ENCODE data around the gene ZNF169. TPM values are rescaled to one million over a fixed set of nuclear protein-coding genes. Genes with fewer than 3 reads are reported as not detected.
"Not testable (repeated sequence)": the region's sequence is repeated elsewhere in the genome, so short reads cannot be mapped to it uniquely, and the experiment has no call there.

The ZNF169 gene
- total RNA-seq, 1 donor from 2014 or later: 4.8 TPM

DNA sequence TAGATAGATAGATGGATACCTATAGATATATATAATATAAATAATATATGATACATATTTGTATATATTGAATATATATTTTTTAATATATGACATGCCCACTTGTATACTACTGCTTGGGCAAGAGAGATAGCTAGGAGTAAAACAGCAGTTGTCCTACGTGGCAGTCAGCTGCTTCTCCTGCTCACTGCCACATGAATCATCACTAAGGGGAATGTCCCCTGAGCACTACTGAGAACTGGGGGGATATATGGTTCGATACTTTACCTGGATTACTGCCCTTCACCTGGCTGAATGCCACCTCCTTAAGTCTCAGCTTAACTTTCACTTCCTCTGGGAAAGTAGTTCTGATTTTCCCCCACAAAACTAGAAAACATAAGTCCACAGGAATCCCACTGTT lies 82.6 kb downstream of the ZNF169 start:
- not testable (repeated sequence) for DNase-seq (ENCODE audit: extremely low read depth, low read depth, low spot score)

DNA sequence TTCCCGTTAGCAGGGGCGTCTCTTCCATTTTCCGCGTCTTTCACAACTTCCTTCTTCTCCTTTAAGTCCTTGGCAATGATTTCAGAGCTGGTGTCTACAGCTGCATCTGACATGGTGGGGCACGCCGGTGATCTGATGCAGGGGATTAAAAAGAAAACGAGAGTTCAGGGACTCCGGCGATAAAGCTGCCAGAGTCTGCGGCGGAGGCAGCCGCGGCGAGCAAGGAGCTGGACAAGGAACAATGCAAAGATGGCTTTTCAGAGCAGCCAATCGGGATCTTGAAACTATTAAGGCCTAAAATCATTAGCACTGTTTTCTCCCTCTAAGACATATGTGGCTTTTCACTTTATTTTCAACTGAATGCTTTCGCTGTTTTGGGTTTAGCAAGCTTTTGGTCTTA lies 88.4 kb downstream of the ZNF169 start:
- DNase-seq (ENCODE audit: extremely low read depth, low read depth, low spot score): not testable (repeated sequence)

DNA sequence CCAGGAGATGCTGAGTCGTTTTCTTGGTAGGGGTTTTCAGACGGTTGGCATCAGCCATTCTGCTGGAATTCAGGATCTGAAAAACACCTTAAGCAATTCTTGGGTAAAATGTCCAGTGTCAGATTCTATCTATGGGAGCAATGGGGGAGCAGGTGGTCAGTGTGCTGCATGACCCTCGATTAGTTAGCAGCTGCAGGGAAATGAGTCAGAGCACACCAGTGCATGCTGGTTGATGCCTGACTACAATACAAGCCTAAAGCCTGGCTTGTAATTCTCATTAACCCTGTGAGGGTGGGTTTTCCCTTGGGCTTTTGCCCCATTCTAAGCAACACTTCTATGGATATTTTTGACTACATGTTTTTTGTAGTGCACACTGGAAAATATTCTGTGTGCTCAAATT lies 89.7 kb downstream of the ZNF169 start:
- DNase-seq (ENCODE audit: extremely low read depth, low read depth, low spot score): not testable (repeated sequence)

Other genes with a start within 250 kb of the ZNF169 start
- 10.1 and 12.7 TPM in 2 replicates for gene PTPDC1, start 174.8 kb upstream of the ZNF169 start, total RNA-seq
- gene NUTM2F, start 69.3 kb downstream of the ZNF169 start, total RNA-seq: not detected in 2 replicates